ENCODE measurements around the gene SPOCK2.
"Not testable (repeated sequence)": the region's sequence is repeated elsewhere in the genome, so short reads cannot be mapped to it uniquely, and the experiment has no call there.

SPOCK2 gene

GRCh38 chr10:72087969-72088888, at the start of gene SPOCK2:
Gene SPOCK2, minus strand, starts transcription at chr10:72088551. Its CDS starts 223 bp downstream, at chr10:72088328.
- DNase-seq (ENCODE audit: low spot score), result no peak

GRCh38 chr10:72137583-72137982, 49.2 kb upstream of the SPOCK2 start:
- no peak for DNase-seq (ENCODE audit: low spot score)

- not testable (repeated sequence) for DNase-seq (ENCODE audit: low spot score)
These were observed 47.9 kb upstream of the SPOCK2 start for GRCh38 chr10:72136225-72136624.

GRCh38 chr10:72134785-72135767, 46.7 kb upstream of the SPOCK2 start:
- no peak for DNase-seq (ENCODE audit: low spot score)

GRCh38 chr10:72133517-72133916, 45.2 kb upstream of the SPOCK2 start:
- DNase-seq (ENCODE audit: low spot score), result no peak

GRCh38 chr10:72132854-72133253, 44.5 kb upstream of the SPOCK2 start:
- no peak for DNase-seq (ENCODE audit: low spot score)

GRCh38 chr10:72127571-72127970, 39.2 kb upstream of the SPOCK2 start:
- no peak for DNase-seq (ENCODE audit: low spot score)

- no peak for DNase-seq (ENCODE audit: low spot score)
These were observed 38.5 kb upstream of the SPOCK2 start for GRCh38 chr10:72126872-72127232.

- no peak for DNase-seq (ENCODE audit: low spot score)
These were observed 38.0 kb upstream of the SPOCK2 start for GRCh38 chr10:72126184-72126871.

GRCh38 chr10:72124989-72125388, 36.6 kb upstream of the SPOCK2 start:
- no peak for DNase-seq (ENCODE audit: low spot score)

- DNase-seq (ENCODE audit: low spot score), result no peak
These were observed 36.0 kb upstream of the SPOCK2 start for GRCh38 chr10:72124381-72124780.

GRCh38 chr10:72123616-72124015, 35.3 kb upstream of the SPOCK2 start:
- peak; percentile 22 for DNase-seq (ENCODE audit: low spot score)

- DNase-seq (ENCODE audit: low spot score), result no peak
These were observed 33.9 kb upstream of the SPOCK2 start for GRCh38 chr10:72122221-72122620.

GRCh38 chr10:72121389-72121788, 33.0 kb upstream of the SPOCK2 start:
- no peak for DNase-seq (ENCODE audit: low spot score)

- DNase-seq (ENCODE audit: low spot score), result no peak
These were observed 28.0 kb upstream of the SPOCK2 start for GRCh38 chr10:72116372-72116771.

GRCh38 chr10:72114706-72115450, 26.5 kb upstream of the SPOCK2 start:
- DNase-seq (ENCODE audit: low spot score), result no peak

GRCh38 chr10:72110673-72111401, 22.5 kb upstream of the SPOCK2 start:
- DNase-seq (ENCODE audit: low spot score), result no peak

- no peak for DNase-seq (ENCODE audit: low spot score)
These were observed 21.3 kb upstream of the SPOCK2 start for GRCh38 chr10:72109636-72110157.

- no peak for DNase-seq (ENCODE audit: low spot score)
These were observed 20.7 kb upstream of the SPOCK2 start for GRCh38 chr10:72108830-72109635.

- not testable (repeated sequence) for DNase-seq (ENCODE audit: low spot score)
These were observed 19.6 kb upstream of the SPOCK2 start for GRCh38 chr10:72108004-72108370.
